Measurements from ENCODE around the gene PRXL2B. TPM values are rescaled to one million over a fixed set of nuclear protein-coding genes. Genes with fewer than 3 reads are reported as not detected.
A peak's percentile ranks its signal among the peaks of the same experiment; 100 is the strongest.

Gene PRXL2B
- total RNA-seq, 1 experiment from 2014 or later = 31.0 TPM

- H3K27me3 Mint-ChIP-seq (ENCODE audit: unreplicated experiment) = no peaks in the 10 kb centered on the region
- CTCF ChIA-PET = interaction anchor here (0.7 kb wide), 1 partner anchor 173 kb away, joined by 3 read pairs; no protein-coding TSS in a partner anchor
- no peak for DNase-seq
- peaks cover 51% of the 10 kb centered on the region for H3K36me3 Mint-ChIP-seq (ENCODE audit: insufficient read depth, unreplicated experiment)
- TF ChIP-seq, protein P1, sequence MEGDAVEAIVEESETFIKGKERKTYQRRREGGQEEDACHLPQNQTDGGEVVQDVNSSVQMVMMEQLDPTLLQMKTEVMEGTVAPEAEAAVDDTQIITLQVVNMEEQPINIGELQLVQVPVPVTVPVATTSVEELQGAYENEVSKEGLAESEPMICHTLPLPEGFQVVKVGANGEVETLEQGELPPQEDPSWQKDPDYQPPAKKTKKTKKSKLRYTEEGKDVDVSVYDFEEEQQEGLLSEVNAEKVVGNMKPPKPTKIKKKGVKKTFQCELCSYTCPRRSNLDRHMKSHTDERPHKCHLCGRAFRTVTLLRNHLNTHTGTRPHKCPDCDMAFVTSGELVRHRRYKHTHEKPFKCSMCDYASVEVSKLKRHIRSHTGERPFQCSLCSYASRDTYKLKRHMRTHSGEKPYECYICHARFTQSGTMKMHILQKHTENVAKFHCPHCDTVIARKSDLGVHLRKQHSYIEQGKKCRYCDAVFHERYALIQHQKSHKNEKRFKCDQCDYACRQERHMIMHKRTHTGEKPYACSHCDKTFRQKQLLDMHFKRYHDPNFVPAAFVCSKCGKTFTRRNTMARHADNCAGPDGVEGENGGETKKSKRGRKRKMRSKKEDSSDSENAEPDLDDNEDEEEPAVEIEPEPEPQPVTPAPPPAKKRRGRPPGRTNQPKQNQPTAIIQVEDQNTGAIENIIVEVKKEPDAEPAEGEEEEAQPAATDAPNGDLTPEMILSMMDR (IDR thresholded peaks at IDR 0.05; ENCODE audit: unreplicated experiment) = no peak
- BruUV-seq (replicated peaks) = no TSS peak
- no peak overlapping the region for H3K27ac Mint-ChIP-seq (ENCODE audit: unreplicated experiment)
- H3K4me3 Mint-ChIP-seq (ENCODE audit: low read depth, unreplicated experiment) = peak overlapping the region; percentile 72
- peaks cover 26% of the 10 kb centered on the region for H3K4me1 Mint-ChIP-seq (ENCODE audit: low read depth, unreplicated experiment)
- intact Hi-C loops (cut with micrococcal nuclease; ENCODE audit: unreplicated experiment) = loop anchor here (2.0 kb wide), 1 partner anchor 39 kb away; no protein-coding TSS in a partner anchor
- no peaks in the 10 kb centered on the region for H3K9me3 Mint-ChIP-seq (ENCODE audit: low read depth, unreplicated experiment)
Observed at GRCh38 chr1:2587860-2588571, 1.4 kb downstream of the PRXL2B start.

DNA sequence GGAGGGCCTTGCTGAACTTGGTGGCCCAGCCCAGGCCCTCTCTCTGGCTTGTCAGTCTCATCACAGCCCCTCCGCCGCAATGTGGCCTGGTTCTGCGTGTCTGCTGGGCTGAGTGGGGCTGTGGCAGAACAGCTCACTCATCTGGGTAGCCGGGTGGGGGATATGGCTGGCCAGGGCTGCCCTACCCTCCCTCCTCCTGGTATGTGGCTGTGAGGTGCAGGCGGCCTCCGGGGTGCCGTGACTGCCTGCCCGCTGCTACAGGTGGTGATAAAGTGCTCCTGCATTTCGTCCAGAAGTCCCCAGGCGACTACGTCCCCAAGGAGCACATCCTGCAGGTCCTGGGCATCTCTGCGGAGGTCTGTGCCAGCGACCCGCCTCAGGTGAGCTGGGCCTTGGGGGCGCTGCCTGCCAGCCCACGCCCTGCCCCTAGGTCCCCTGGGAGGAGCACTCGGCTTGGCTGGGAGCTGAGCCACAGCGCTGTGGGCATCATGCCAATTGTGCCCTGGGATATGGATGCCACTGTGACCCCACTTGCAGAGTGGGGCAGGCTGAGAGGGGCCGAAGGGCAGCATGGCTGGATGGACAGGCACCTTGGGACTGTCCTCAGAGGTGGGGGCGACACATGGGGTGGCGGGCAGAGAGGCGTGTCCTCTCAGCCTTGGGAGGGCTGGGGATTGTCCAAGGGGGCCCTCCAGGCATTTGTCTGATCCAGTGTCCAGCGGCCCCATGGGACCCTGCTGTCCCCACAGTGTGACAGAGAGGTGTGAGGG, 2.3 kb downstream of the PRXL2B start:
- BruUV-seq (replicated peaks) = no TSS peak
- no peak overlapping the region for H3K4me3 Mint-ChIP-seq (ENCODE audit: low read depth, unreplicated experiment)
- CTCF ChIA-PET = no interaction called here
- no peaks in the 10 kb centered on the region for H3K9me3 Mint-ChIP-seq (ENCODE audit: low read depth, unreplicated experiment)
- peaks cover 46% of the 10 kb centered on the region for H3K36me3 Mint-ChIP-seq (ENCODE audit: insufficient read depth, unreplicated experiment)
- peaks cover 22% of the 10 kb centered on the region for H3K4me1 Mint-ChIP-seq (ENCODE audit: low read depth, unreplicated experiment)
- no peak for DNase-seq
- no peaks in the 10 kb centered on the region for H3K27me3 Mint-ChIP-seq (ENCODE audit: unreplicated experiment)
- no peak overlapping the region for H3K27ac Mint-ChIP-seq (ENCODE audit: unreplicated experiment)
- intact Hi-C loops (cut with micrococcal nuclease; ENCODE audit: unreplicated experiment) = no loop called here
- TF ChIP-seq, protein P1 (IDR thresholded peaks at IDR 0.05; ENCODE audit: unreplicated experiment) = no peak

DNA sequence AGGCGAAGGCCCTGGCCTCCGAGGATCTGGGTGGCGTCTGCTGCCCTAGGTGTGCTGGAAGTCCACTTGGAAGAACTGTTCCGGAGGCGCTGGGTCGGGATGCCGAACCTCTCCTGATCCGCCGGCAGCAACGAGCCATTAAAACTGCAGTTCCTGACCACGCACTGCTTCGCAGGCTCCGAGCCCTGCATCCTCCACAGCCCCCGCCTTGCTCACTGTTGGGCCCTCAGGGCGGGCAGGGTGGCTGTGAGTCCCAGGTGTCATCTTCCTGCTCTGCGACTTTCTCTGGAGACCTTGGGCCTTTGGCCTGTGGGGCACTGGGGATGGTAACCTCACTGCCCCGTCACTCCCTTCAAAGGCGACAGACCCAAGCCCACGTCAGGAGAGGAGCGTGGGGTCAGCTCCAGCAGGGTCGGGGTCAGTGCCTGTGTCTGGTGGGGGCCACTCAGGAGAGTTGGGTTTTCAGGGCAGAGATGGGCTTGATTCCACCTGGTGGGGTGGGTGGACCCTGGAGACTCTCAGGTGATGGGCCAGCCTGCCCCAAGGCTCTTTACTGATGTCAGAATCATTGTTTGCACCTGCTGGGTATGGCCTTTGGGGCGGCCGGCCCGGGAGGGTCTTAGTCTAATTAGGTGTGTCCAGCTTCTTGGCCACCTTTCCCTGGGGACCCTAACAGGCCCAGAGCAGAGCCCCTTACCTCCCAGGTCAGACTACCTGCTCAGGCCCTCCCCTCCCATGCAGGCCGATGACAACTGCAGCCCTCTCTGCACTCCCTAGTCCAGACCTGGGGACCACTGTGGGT, 3.1 kb downstream of the PRXL2B start:
- intact Hi-C loops (cut with micrococcal nuclease; ENCODE audit: unreplicated experiment) = no loop called here
- no TSS peak for BruUV-seq (replicated peaks)
- H3K36me3 Mint-ChIP-seq (ENCODE audit: insufficient read depth, unreplicated experiment) = peaks cover 44% of the 10 kb centered on the region

More for the DNA sequence above, 3.1 kb downstream of the PRXL2B start:
- Mint-ChIP-seq H3K4me3 (ENCODE audit: low read depth, unreplicated experiment) (no peak overlapping the region), H3K4me1 (ENCODE audit: low read depth, unreplicated experiment) (peaks cover 14% of the 10 kb centered on the region), H3K27me3 (ENCODE audit: unreplicated experiment) (no peaks in the 10 kb centered on the region), H3K27ac (ENCODE audit: unreplicated experiment) (no peak overlapping the region), H3K9me3 (ENCODE audit: low read depth, unreplicated experiment) (no peaks in the 10 kb centered on the region)
- no peak for DNase-seq
- CTCF ChIA-PET = no interaction called here
- TF ChIP-seq, protein P1 (IDR thresholded peaks at IDR 0.05; ENCODE audit: unreplicated experiment) = no peak
